Mammary epithelial cell (primary cell): ENCODE measurements around the gene GALNT2.

Experiments
- EZH2 ChIP-seq: IDR thresholded peaks from 2 replicates; pipeline ENCODE4 v1.6.1; 2012; ENCODE audit warnings: low read length, inconsistent platforms, borderline replicate concordance
- TF ChIP-seq, protein P1 (sequence below), 2 donors: IDR thresholded peaks in 1 of 2; conservative IDR thresholded peaks in 1 of 2; 2 replicates each; pipeline ENCODE4 v1.5.1; 2011 to 2012; ENCODE audit warnings: inconsistent platforms in 2 of 2, low read length in 2 of 2, mild to moderate bottlenecking in 2 of 2, control low read depth in 1 of 2, low read depth in 1 of 2; ENCODE audit not compliant: insufficient read depth in 1 of 2; ENCODE audit errors: extremely low read depth in 1 of 2

DNA sequence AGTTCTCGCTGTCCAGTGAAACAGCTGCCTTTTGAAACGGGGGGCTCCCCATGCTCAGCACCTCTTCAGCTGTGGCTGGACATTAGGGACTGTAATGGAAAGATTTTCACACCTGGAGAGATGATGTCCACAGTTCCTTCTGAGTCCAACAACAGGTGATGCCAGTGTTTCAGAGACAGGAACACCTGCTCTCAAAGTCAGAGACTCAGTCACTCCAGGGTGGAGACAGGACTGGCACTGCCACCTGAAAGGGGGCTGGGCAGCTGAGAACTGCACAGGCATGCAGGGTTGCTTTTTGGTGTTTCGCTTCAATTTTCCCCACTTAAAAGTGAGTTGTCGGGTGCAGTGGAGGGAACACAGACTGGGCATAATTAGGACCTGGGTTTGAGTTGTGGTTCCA lies 124.8 kb downstream of the GALNT2 start:
- TF ChIP-seq, protein P1, sequence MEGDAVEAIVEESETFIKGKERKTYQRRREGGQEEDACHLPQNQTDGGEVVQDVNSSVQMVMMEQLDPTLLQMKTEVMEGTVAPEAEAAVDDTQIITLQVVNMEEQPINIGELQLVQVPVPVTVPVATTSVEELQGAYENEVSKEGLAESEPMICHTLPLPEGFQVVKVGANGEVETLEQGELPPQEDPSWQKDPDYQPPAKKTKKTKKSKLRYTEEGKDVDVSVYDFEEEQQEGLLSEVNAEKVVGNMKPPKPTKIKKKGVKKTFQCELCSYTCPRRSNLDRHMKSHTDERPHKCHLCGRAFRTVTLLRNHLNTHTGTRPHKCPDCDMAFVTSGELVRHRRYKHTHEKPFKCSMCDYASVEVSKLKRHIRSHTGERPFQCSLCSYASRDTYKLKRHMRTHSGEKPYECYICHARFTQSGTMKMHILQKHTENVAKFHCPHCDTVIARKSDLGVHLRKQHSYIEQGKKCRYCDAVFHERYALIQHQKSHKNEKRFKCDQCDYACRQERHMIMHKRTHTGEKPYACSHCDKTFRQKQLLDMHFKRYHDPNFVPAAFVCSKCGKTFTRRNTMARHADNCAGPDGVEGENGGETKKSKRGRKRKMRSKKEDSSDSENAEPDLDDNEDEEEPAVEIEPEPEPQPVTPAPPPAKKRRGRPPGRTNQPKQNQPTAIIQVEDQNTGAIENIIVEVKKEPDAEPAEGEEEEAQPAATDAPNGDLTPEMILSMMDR (conservative IDR thresholded peaks at IDR 0.05 in 1 of 2, IDR thresholded peaks at IDR 0.05 in 1 of 2; ENCODE audit: extremely low read depth in 1 of 2, insufficient read depth in 1 of 2, low read depth in 1 of 2, low read length in 2 of 2), result no peak
- no peak for TF ChIP-seq EZH2
